Panc1 (cell line): ENCODE data around the gene DIS3L2. TPM values are rescaled to one million over a fixed set of nuclear protein-coding genes. Genes with fewer than 3 reads are reported as not detected.

ENCODE experiments used
- ATAC-seq: fragments of 200-7000 bp; cut with Tn5 transposase; 2 replicates; pipeline ENCODE4 v1.9.1; 2020; ENCODE audit warnings: mild to moderate bottlenecking, moderate library complexity
- BruUV-seq: library from RNA; stranded (reverse); fragments of 400-500 nt; replicated peaks from 2 replicates; lab custom pipeline; 2021; lab: Mats Ljungman, UMichigan
- CTCF ChIA-PET: fragments of 300-600 bp; sonication (Branson Sonifier 250); formaldehyde crosslinking; loops from one replicate; lab custom pipeline; 2022; ENCODE audit warnings: antibody characterized with exemption; lab: Charles Lee
- POLR2A ChIA-PET: fragments of 300-600 bp; sonication (Branson Sonifier 250); formaldehyde crosslinking; loops from one replicate; lab custom pipeline; 2022; ENCODE audit warnings: antibody characterized with exemption; lab: Charles Lee
- DNase-seq: peaks from one replicate; pipeline ENCODE4 v3.0.0-alpha.2; 2010; ENCODE audit warnings: low read depth, low spot score
- H3K27ac ChIP-seq: 2 replicates; pipeline ENCODE4 v1.5.1; 2011; ENCODE audit warnings: mild to moderate bottlenecking, low read length, inconsistent platforms
- H3K27me3 ChIP-seq: fragments of 200-500 bp; sonication (Bioruptor generic); 2 replicates; pipeline ENCODE4 v1.6.0; 2014; ENCODE audit warnings: low read length, inconsistent platforms; ENCODE audit not compliant: control insufficient read depth, insufficient read depth
- H3K36me3 ChIP-seq: fragments of 200-500 bp; sonication (Bioruptor generic); 2 replicates; pipeline ENCODE4 v1.5.1; 2014; ENCODE audit warnings: inconsistent platforms, mild to moderate bottlenecking, low read length, moderate library complexity; ENCODE audit not compliant: control insufficient read depth, insufficient read depth
- H3K4me1 ChIP-seq: 2 replicates; pipeline ENCODE4 v1.5.1; 2011; ENCODE audit warnings: inconsistent platforms, mild to moderate bottlenecking, low read length, moderate library complexity; ENCODE audit not compliant: control insufficient read depth, insufficient read depth
- H3K4me3 ChIP-seq, 2 experiments: 2 replicates each; pipeline ENCODE4 v1.5.1; 2011 to 2012; ENCODE audit warnings: low read depth in 2 of 2, low read length in 2 of 2, mild to moderate bottlenecking in 2 of 2, inconsistent platforms in 1 of 2, moderate library complexity in 1 of 2
- H3K9me3 ChIP-seq: fragments of 200-500 bp; sonication (Bioruptor generic); 2 replicates; pipeline ENCODE4 v1.5.1; 2014; ENCODE audit warnings: low read depth, mild to moderate bottlenecking, inconsistent platforms, low read length, moderate library complexity; ENCODE audit not compliant: control insufficient read depth, insufficient read depth
- POLR2AphosphoS5 ChIP-seq: IDR thresholded peaks from 2 replicates; pipeline ENCODE4 v1.6.1; 2012; ENCODE audit warnings: mild to moderate bottlenecking, low read depth, low read length, moderate library complexity
- SIN3A ChIP-seq: IDR thresholded peaks from 2 replicates; pipeline ENCODE4 v1.6.1; 2012; ENCODE audit warnings: low read depth, mild to moderate bottlenecking, low read length, moderate library complexity, borderline replicate concordance; ENCODE audit not compliant: insufficient read depth
- TCF7L2 ChIP-seq: IDR thresholded peaks from 2 replicates; pipeline ENCODE4 v1.6.1; 2011; ENCODE audit warnings: mild to moderate bottlenecking, low read depth, low read length, inconsistent platforms
- in situ Hi-C: cut with HindIII; loops from 2 replicates; pipeline ENCODE4 v1.10.0; 2016; ENCODE audit warnings: low sequenced_read_pairs, low pct_unique_long_range_greater_than_20kb
- intact Hi-C: fragments of 100-400 bp; cut with micrococcal nuclease; formaldehyde crosslinking; loops from one replicate; pipeline ENCODE4 v1.10.0; 2022; ENCODE audit not compliant: unreplicated experiment
- total RNA-seq: library from RNA; stranded (reverse); gene quantifications from one replicate; pipeline ENCODE4 v1.2.1, GENCODE V29; 2021; ENCODE audit not compliant: unreplicated experiment
- TF ChIP-seq, protein P1 (sequence below), 2 experiments: IDR thresholded peaks; 2 replicates each; pipeline ENCODE4 v1.6.1; 2011 to 2012; ENCODE audit warnings: low read depth in 2 of 2, control low read depth in 1 of 2, low read length in 1 of 2, mild to moderate bottlenecking in 1 of 2, moderate library complexity in 1 of 2; ENCODE audit not compliant: insufficient read depth in 1 of 2
- TF ChIP-seq, protein P2 (sequence below): fragments of 450-650 bp; IDR thresholded peaks from 2 replicates; pipeline ENCODE4 v1.5.1; 2017; ENCODE audit warnings: mild to moderate bottlenecking

Gene DIS3L2
- total RNA-seq, 1 experiment from 2014 or later, result 28.1 TPM

DNA sequence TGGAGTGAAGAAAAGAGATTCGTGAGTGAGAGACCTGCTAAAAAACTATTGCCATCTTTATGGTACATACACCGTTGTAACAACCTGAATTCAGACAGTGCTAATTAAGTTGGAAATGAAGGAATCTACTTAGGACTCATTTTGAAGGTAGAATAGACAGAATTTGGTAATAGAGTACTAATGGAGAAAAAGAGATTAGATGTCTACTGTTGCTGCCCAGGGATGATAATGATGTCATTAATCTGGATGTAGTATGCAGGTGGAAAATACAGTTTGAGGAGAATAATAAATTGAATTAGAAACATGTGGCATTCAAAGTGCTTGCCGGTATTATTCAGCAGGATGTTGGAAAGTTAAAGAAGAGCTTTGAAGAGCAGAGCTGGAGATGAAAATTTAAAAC, 44.7 kb downstream of the DIS3L2 start:
- Histone ChIP-seq H3K36me3 (no peaks in the 10 kb centered on the region), H3K27ac (no peak overlapping the region), H3K4me1 (peaks cover 4% of the 10 kb centered on the region; the same call in 1 of the 2 replicates), H3K9me3 (no peaks in the 10 kb centered on the region), H3K4me3 (no peak overlapping the region), H3K27me3 (no peaks in the 10 kb centered on the region)
- CTCF ChIA-PET, result no interaction called here
- no peak for ATAC-seq
- POLR2A ChIA-PET, result no interaction called here
- in situ Hi-C loops, result no loop called here
- no peak for DNase-seq
- TF ChIP-seq SIN3A, result no peak
- TF ChIP-seq, protein P1, sequence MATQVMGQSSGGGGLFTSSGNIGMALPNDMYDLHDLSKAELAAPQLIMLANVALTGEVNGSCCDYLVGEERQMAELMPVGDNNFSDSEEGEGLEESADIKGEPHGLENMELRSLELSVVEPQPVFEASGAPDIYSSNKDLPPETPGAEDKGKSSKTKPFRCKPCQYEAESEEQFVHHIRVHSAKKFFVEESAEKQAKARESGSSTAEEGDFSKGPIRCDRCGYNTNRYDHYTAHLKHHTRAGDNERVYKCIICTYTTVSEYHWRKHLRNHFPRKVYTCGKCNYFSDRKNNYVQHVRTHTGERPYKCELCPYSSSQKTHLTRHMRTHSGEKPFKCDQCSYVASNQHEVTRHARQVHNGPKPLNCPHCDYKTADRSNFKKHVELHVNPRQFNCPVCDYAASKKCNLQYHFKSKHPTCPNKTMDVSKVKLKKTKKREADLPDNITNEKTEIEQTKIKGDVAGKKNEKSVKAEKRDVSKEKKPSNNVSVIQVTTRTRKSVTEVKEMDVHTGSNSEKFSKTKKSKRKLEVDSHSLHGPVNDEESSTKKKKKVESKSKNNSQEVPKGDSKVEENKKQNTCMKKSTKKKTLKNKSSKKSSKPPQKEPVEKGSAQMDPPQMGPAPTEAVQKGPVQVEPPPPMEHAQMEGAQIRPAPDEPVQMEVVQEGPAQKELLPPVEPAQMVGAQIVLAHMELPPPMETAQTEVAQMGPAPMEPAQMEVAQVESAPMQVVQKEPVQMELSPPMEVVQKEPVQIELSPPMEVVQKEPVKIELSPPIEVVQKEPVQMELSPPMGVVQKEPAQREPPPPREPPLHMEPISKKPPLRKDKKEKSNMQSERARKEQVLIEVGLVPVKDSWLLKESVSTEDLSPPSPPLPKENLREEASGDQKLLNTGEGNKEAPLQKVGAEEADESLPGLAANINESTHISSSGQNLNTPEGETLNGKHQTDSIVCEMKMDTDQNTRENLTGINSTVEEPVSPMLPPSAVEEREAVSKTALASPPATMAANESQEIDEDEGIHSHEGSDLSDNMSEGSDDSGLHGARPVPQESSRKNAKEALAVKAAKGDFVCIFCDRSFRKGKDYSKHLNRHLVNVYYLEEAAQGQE (IDR thresholded peaks at IDR 0.05; ENCODE audit: insufficient read depth in 1 of 2, low read depth in 2 of 2, low read length in 1 of 2), result no peak
- no peak for TF ChIP-seq POLR2AphosphoS5
- TF ChIP-seq TCF7L2, result no peak
- TF ChIP-seq, protein P2, sequence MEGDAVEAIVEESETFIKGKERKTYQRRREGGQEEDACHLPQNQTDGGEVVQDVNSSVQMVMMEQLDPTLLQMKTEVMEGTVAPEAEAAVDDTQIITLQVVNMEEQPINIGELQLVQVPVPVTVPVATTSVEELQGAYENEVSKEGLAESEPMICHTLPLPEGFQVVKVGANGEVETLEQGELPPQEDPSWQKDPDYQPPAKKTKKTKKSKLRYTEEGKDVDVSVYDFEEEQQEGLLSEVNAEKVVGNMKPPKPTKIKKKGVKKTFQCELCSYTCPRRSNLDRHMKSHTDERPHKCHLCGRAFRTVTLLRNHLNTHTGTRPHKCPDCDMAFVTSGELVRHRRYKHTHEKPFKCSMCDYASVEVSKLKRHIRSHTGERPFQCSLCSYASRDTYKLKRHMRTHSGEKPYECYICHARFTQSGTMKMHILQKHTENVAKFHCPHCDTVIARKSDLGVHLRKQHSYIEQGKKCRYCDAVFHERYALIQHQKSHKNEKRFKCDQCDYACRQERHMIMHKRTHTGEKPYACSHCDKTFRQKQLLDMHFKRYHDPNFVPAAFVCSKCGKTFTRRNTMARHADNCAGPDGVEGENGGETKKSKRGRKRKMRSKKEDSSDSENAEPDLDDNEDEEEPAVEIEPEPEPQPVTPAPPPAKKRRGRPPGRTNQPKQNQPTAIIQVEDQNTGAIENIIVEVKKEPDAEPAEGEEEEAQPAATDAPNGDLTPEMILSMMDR, result no peak
- no TSS peak for BruUV-seq
- intact Hi-C loops, result no loop called here

DNA sequence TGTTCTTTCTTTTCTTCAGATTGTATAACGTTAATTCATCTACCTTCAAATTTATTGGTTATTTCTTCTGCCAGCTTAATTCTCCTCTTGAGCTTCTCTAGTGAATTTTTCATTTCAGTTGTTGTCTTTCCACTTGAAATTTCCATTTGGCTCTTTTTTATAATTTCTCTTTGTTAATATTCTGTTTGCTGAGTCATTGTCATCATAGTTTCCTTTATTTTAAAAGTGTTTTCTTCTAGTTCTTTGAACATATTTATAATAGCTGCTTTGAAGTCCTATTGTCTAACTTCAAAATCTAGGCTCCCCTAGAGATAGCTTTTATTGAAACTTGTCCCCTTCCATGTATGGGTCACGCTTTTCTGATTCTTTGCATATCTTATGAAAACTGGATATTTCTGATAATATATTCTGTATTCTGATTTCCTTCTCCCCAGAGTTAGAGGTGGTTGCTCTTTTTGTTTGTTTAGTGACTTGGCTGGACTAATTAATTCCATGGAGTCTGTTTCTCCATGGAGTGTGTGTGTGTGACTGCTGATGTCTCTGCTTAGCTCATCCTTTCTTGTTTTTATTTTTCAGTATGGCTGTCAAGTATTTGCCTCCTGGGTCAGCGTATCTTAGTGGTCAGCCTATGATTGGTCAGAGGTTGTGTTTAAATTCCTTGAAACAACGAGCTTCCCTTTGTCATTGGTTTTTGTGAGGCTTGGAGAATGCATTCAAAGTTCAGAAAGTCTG, 47.6 kb downstream of the DIS3L2 start:
- H3K9me3 ChIP-seq, result no peaks in the 10 kb centered on the region
- intact Hi-C loops (no loop called here), in situ Hi-C loops (no loop called here)
- ChIA-PET POLR2A (no interaction called here), CTCF (interaction anchor here (0.6 kb wide), 1 partner anchor 284 kb away, joined by 3 read pairs; no protein-coding TSS in a partner anchor)
- no TSS peak for BruUV-seq
- no peak overlapping the region for H3K27ac ChIP-seq
- TF ChIP-seq, protein P2, result no peak
- TF ChIP-seq POLR2AphosphoS5, result no peak
- TF ChIP-seq SIN3A, result no peak
- TF ChIP-seq TCF7L2, result no peak
- ATAC-seq (peak; percentile 42; the same call in 1 of the 2 replicates), DNase-seq (no peak)
- peaks cover 4% of the 10 kb centered on the region; the same call in 1 of the 2 replicates for H3K4me1 ChIP-seq
- H3K4me3 ChIP-seq, result no peak overlapping the region
- no peaks in the 10 kb centered on the region for H3K27me3 ChIP-seq
- no peaks in the 10 kb centered on the region for H3K36me3 ChIP-seq
